ENCODE data around the gene RNF227.
"Not testable (repeated sequence)": the region's sequence is repeated elsewhere in the genome, so short reads cannot be mapped to it uniquely, and the experiment has no call there.

RNF227 gene

DNA sequence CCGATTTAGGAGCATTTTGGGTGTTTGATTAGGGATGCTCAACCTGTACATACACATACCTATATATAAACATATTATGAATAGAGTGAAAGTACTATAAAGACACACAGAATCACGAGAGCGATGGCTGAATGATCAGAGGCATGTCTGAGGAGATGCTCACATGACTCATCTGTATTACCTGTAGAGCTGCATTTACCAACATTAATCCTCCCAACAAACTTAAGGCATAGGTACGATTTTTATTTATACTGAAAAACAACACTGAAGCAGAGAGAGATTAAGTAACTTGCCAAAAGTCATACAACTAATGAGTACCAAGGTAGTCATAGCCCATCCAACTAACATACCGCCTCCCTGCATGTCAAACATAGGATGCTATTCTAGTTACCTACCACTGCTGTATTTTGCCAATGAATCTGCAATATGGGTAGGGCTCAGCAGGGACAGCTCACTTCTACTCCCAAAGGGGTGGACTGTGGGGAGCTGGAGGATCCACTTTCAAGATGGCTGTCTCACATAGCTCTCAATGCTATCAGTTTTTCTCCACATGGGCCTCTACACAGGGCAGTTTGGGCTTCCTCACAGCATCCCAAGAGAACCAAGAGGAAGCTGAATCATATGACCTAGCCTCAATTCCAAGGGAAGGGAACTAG, 51.0 kb downstream of the RNF227 start:
- TF ChIP-seq, protein P1, sequence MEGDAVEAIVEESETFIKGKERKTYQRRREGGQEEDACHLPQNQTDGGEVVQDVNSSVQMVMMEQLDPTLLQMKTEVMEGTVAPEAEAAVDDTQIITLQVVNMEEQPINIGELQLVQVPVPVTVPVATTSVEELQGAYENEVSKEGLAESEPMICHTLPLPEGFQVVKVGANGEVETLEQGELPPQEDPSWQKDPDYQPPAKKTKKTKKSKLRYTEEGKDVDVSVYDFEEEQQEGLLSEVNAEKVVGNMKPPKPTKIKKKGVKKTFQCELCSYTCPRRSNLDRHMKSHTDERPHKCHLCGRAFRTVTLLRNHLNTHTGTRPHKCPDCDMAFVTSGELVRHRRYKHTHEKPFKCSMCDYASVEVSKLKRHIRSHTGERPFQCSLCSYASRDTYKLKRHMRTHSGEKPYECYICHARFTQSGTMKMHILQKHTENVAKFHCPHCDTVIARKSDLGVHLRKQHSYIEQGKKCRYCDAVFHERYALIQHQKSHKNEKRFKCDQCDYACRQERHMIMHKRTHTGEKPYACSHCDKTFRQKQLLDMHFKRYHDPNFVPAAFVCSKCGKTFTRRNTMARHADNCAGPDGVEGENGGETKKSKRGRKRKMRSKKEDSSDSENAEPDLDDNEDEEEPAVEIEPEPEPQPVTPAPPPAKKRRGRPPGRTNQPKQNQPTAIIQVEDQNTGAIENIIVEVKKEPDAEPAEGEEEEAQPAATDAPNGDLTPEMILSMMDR (IDR thresholded peaks at IDR 0.05; ENCODE audit: insufficient read depth, low read depth, low read length, missing control alignments), result no peak
- no peak for DNase-seq (ENCODE audit: low read depth)
- H3K4me3 ChIP-seq (ENCODE audit: low read depth, low read length), result no peak overlapping the region

- not testable (repeated sequence) for DNase-seq (ENCODE audit: low read depth); H3K4me3 ChIP-seq (ENCODE audit: low read depth, low read length)
These were observed 51.7 kb downstream of the RNF227 start for GRCh38 chr17:7864384-7864783.
